OCI-LY1 (cell line): ENCODE measurements around the gene HOXD4.

Source experiments
- CTCF ChIP-seq: fragments of 200-600 bp; sonication (generic), shearing (Covaris generic); IDR thresholded peaks from 2 replicates; pipeline ENCODE4 v1.5.1; 2017; ENCODE audit warnings: mild to moderate bottlenecking, antibody characterized with exemption, low read length, moderate library complexity, mixed read lengths
- EZH2 ChIP-seq: fragments of 200-600 bp; sonication (generic), shearing (Covaris generic); IDR thresholded peaks from 2 replicates; pipeline ENCODE4 v1.8.0; 2017; ENCODE audit warnings: borderline replicate concordance, mixed run types, mild to moderate bottlenecking, antibody characterized with exemption, low read length, moderate library complexity, mixed read lengths

- TF ChIP-seq CTCF = no peak
- TF ChIP-seq EZH2 = no peak
Measured at GRCh38 chr2:176103194-176103593, 48.2 kb upstream of the HOXD4 start.
